A549 (cell line): ENCODE results near the gene STRBP. TPM values are rescaled to one million over a fixed set of nuclear protein-coding genes. Genes with fewer than 3 reads are reported as not detected.
A peak's percentile ranks its signal among the peaks of the same experiment; 100 is the strongest.

Experiments used
- ATAC-seq, 2 experiments: fragments of 200-7000 bp in 1 of 2; fragments of >200 bp in 1 of 2; cut with Nextera tagmentation in 1 of 2; cut with Tn5 transposase in 1 of 2; 3 replicates each; pipeline versions ENCODE4 v1.8.0 to v1.9.1; 2018 to 2020; ENCODE audit warnings: mild to moderate bottlenecking in 1 of 2, moderate library complexity in 1 of 2
- CTCF ChIA-PET: fragments of 300-600 bp; sonication (Branson Sonifier 250); formaldehyde crosslinking; extraction: SDS; loops from one replicate; lab custom pipeline; 2021; ENCODE audit warnings: antibody characterized with exemption, inconsistent platforms; lab: Yijun Ruan, JAX
- POLR2A ChIA-PET: fragments of 350-600 bp; formaldehyde crosslinking; extraction: SDS; loops from one replicate; lab custom pipeline; 2021; ENCODE audit warnings: antibody characterized with exemption, inconsistent platforms; lab: Yijun Ruan, JAX
- DNase-seq, 2 experiments: peaks; one replicate each; pipeline versions ENCODE4 v3.0.0 to v3.0.0-alpha.2; 2011 to 2016; ENCODE audit warnings: low read depth in 1 of 2, low spot score in 1 of 2
- FAIRE-seq: peaks from 2 replicates; lab custom pipeline; 2011; peaks lifted over from hg19 to GRCh38; lab: Jason Lieb, UNC
- H3K27ac ChIP-seq, 2 experiments: fragments of >200 bp; sonication (Bioruptor Twin); formaldehyde crosslinking; 3 replicates each; pipeline ENCODE4 v1.5.1; 2016 to 2017
- H3K4me1 ChIP-seq: fragments of >200 bp; sonication (Bioruptor Twin); formaldehyde crosslinking; 3 replicates; pipeline ENCODE4 v1.6.1; 2016
- H3K4me2 ChIP-seq: fragments of >200 bp; sonication (Bioruptor Twin); formaldehyde crosslinking; 3 replicates; pipeline ENCODE4 v1.6.1; 2016
- H3K4me3 ChIP-seq: fragments of >200 bp; sonication (Bioruptor Twin); formaldehyde crosslinking; 3 replicates; pipeline ENCODE4 v1.5.1; 2016
- H3K9me3 ChIP-seq: fragments of >200 bp; sonication (Bioruptor Twin); formaldehyde crosslinking; 3 replicates; pipeline ENCODE4 v1.6.1; 2016
- CEBPB ChIP-seq, 2 experiments: fragments of >200 bp in 1 of 2; sonication (Bioruptor Twin) in 1 of 2; formaldehyde crosslinking in 1 of 2; IDR thresholded peaks; 2 replicates each; pipeline ENCODE4 v1.6.1; 2012 to 2016
- CTCF ChIP-seq: fragments of >200 bp; sonication (Bioruptor Twin); formaldehyde crosslinking; IDR thresholded peaks from 3 replicates; pipeline ENCODE4 v1.5.1; 2016
- E2F6 ChIP-seq: IDR thresholded peaks from 2 replicates; pipeline ENCODE4 v1.6.1; 2012; ENCODE audit warnings: low read depth, borderline replicate concordance
- EHF ChIP-seq: fragments of 250-450 bp; sonication (Bioruptor Pico); IDR thresholded peaks from 2 replicates; pipeline ENCODE4 v1.5.0; 2020; ENCODE audit warnings: mild to moderate bottlenecking
- EHMT2 ChIP-seq: fragments of 200-600 bp; sonication (generic); IDR thresholded peaks from 2 replicates; pipeline ENCODE4 v1.6.1; 2016; ENCODE audit warnings: antibody characterized with exemption, low read depth, mild to moderate bottlenecking, moderate library complexity
- FOSB ChIP-seq: fragments of 250-450 bp; sonication (Bioruptor Pico); IDR thresholded peaks from 2 replicates; pipeline ENCODE4 v1.5.0; 2020; ENCODE audit warnings: mild to moderate bottlenecking, moderate library complexity
- FOSL2 ChIP-seq, 2 experiments: fragments of 450-650 bp in 1 of 2; fragments of >200 bp in 1 of 2; sonication (Bioruptor Twin) in 1 of 2; formaldehyde crosslinking; IDR thresholded peaks; 2 replicates each; pipeline versions ENCODE4 v1.5.0 to v1.6.1; 2016 to 2020; ENCODE audit warnings: mild to moderate bottlenecking in 1 of 2, moderate library complexity in 1 of 2
- GATA3 ChIP-seq: IDR thresholded peaks from 2 replicates; pipeline ENCODE4 v1.6.1; 2012; ENCODE audit warnings: borderline replicate concordance
- HEYL ChIP-seq: fragments of 250-450 bp; sonication (Bioruptor Pico); IDR thresholded peaks from 2 replicates; pipeline ENCODE4 v1.8.0; 2021; ENCODE audit warnings: mild to moderate bottlenecking, moderate library complexity
- HOXB13 ChIP-seq: fragments of 250-450 bp; sonication (Bioruptor Pico); IDR thresholded peaks from 2 replicates; pipeline ENCODE4 v1.5.0; 2020; ENCODE audit warnings: low read depth, mild to moderate bottlenecking, moderate library complexity
- JUNB ChIP-seq: fragments of >200 bp; sonication (Bioruptor Twin); formaldehyde crosslinking; IDR thresholded peaks from 2 replicates; pipeline ENCODE4 v1.6.1; 2016
- MAX ChIP-seq: IDR thresholded peaks from 2 replicates; pipeline ENCODE4 v1.6.1; 2012
- MAZ ChIP-seq: fragments of 150-350 bp; IDR thresholded peaks from 2 replicates; pipeline ENCODE4 v1.6.1; 2014; ENCODE audit warnings: antibody characterized with exemption, low read depth, low read length, borderline replicate concordance
- NFE2L2 ChIP-seq: fragments of 150-350 bp; conservative IDR thresholded peaks from 2 replicates; pipeline ENCODE4 v1.6.1; 2014; ENCODE audit warnings: low read length
- NR3C1 ChIP-seq: fragments of >200 bp; sonication (Bioruptor Twin); formaldehyde crosslinking; IDR thresholded peaks from 3 replicates; pipeline ENCODE4 v1.6.1; 2017
- PBX3 ChIP-seq: IDR thresholded peaks from 2 replicates; pipeline ENCODE4 v1.6.1; 2012
- PHF8 ChIP-seq: fragments of 200-600 bp; sonication (generic); IDR thresholded peaks from 2 replicates; pipeline ENCODE4 v1.6.1; 2016; ENCODE audit warnings: low read depth, mild to moderate bottlenecking, antibody characterized with exemption, moderate library complexity, borderline replicate concordance
- POLR2A ChIP-seq: IDR thresholded peaks from 2 replicates; pipeline ENCODE4 v1.6.1; 2012; ENCODE audit warnings: mild to moderate bottlenecking, low read length
- RAD21 ChIP-seq, 2 experiments: fragments of >200 bp in 1 of 2; sonication (Bioruptor Twin) in 1 of 2; formaldehyde crosslinking in 1 of 2; IDR thresholded peaks in 1 of 2; conservative IDR thresholded peaks in 1 of 2; 2 replicates in 1 of 2; 3 replicates in 1 of 2; pipeline ENCODE4 v1.6.1; 2012 to 2018; ENCODE audit warnings: inconsistent platforms in 1 of 2
- RARB ChIP-seq: fragments of 250-450 bp; sonication (Bioruptor Pico); IDR thresholded peaks from 2 replicates; pipeline ENCODE4 v1.8.0; 2021; ENCODE audit warnings: mild to moderate bottlenecking, moderate library complexity
- RFX5 ChIP-seq: fragments of 450-650 bp; IDR thresholded peaks from 2 replicates; pipeline ENCODE4 v1.7.1; 2014; ENCODE audit warnings: antibody characterized with exemption, mild to moderate bottlenecking, moderate library complexity
- SMC3 ChIP-seq: fragments of >200 bp; sonication (Bioruptor Twin); formaldehyde crosslinking; IDR thresholded peaks from 3 replicates; pipeline ENCODE4 v1.6.1; 2018; ENCODE audit warnings: inconsistent platforms
- TFCP2L1 ChIP-seq: fragments of 250-450 bp; sonication (Bioruptor Pico); IDR thresholded peaks from 2 replicates; pipeline ENCODE4 v1.5.0; 2021; ENCODE audit warnings: mild to moderate bottlenecking
- TP53 ChIP-seq: fragments of 250-450 bp; sonication (Bioruptor Pico); IDR thresholded peaks from 2 replicates; pipeline ENCODE4 v1.5.0; 2021; ENCODE audit warnings: mild to moderate bottlenecking, moderate library complexity
- USF2 ChIP-seq: fragments of 450-650 bp; IDR thresholded peaks from 2 replicates; pipeline ENCODE4 v1.6.1; 2014; ENCODE audit warnings: antibody characterized with exemption
- ZC3H11A ChIP-seq: fragments of 450-650 bp; IDR thresholded peaks from 2 replicates; pipeline ENCODE4 v1.6.1; 2014; ENCODE audit warnings: antibody characterized with exemption, mild to moderate bottlenecking
- ZFP36 ChIP-seq: fragments of 450-650 bp; IDR thresholded peaks from 2 replicates; pipeline ENCODE4 v1.6.1; 2014; ENCODE audit warnings: borderline replicate concordance; ENCODE audit not compliant: partially characterized antibody
- WGBS: methylation state at CpG from one replicate; pipeline ENCODE4 v1.1.6; 2017; ENCODE audit errors: missing lambda C conversion rate; 5-methylcytosine and 5-hydroxymethylcytosine counted together
- polyA plus RNA-seq, 4 experiments: library from polyadenylated mRNA; depleted of rRNA in 3 of 4; stranded (reverse); fragments of >200 nt; fragmentation: RNase III in 1 of 4; extraction: RNeasy Plus Mini Kit Qiagen cat#74134 plus additional on column Dnase treatment in 1 of 4; gene quantifications; 2 replicates in 3 of 4; 3 replicates in 1 of 4; pipeline ENCODE4 v1.2.3, GENCODE V29; 2011 to 2017

STRBP gene
- polyA plus RNA-seq, 2 of the 4 experiments (the other 2 are of a cell fraction): 20.4 to 34.0 TPM

GRCh38 chr9:123112015-123112975, 156.1 kb downstream of the STRBP start:
- POLR2A ChIA-PET: interaction anchor here (0.6 kb wide), 1 partner anchor 8 kb away, joined by 3 read pairs; no protein-coding TSS in a partner anchor
- WGBS: 91% methylated on average over 42 of the region's 43 CpGs
- no peak overlapping the region for H3K4me3 ChIP-seq
- FAIRE-seq (no peak), DNase-seq (no peak), ATAC-seq (peak in 1 of 2 experiments; percentile 17; a peak in 3 of 6 replicates)
- CTCF ChIA-PET: interaction anchor here (0.6 to 1.9 kb wide), 4 partner anchors 19 to 238 kb away, joined by 3 to 8 read pairs (median 4); no protein-coding TSS in a partner anchor
- no peaks in the 10 kb centered on the region for H3K4me1 ChIP-seq
- TF ChIP-seq HEYL (CRISPR knock-in tag) (no peak), RARB (no peak), GATA3 (no peak), E2F6 (no peak), ZFP36 (no peak), TP53 (CRISPR knock-in tag) (no peak), MAZ (no peak), NR3C1 (no peak), ZC3H11A (no peak), FOSB (CRISPR knock-in tag) (no peak), EHF (no peak), PHF8 (no peak), POLR2A (no peak), CTCF (no peak), TFCP2L1 (CRISPR knock-in tag) (no peak), EHMT2 (no peak), RFX5 (no peak), FOSL2 (IDR thresholded peaks at IDR 0.05) (no peak), FOSL2 (CRISPR knock-in tag; IDR thresholded peaks at IDR 0.05) (no peak), USF2 (no peak), MAX (no peak)
- no peaks in the 10 kb centered on the region for H3K9me3 ChIP-seq
- H3K4me2 ChIP-seq: no peak overlapping the region
- H3K27ac ChIP-seq: no peak overlapping the region

- no peak overlapping the region for H3K4me2 ChIP-seq
- no peaks in the 10 kb centered on the region for H3K4me1 ChIP-seq
- no peaks in the 10 kb centered on the region for H3K9me3 ChIP-seq
- DNase-seq (no peak), FAIRE-seq (no peak), ATAC-seq (no peak; a peak in 1 of 6 replicates)
- CTCF ChIA-PET: interaction anchor here (0.6 to 1.9 kb wide), 4 partner anchors 20 to 239 kb away, joined by 3 to 8 read pairs (median 4); no protein-coding TSS in a partner anchor
- POLR2A ChIA-PET: interaction anchor here (0.6 kb wide), 1 partner anchor 8 kb away, joined by 3 read pairs; no protein-coding TSS in a partner anchor
- H3K4me3 ChIP-seq: no peak overlapping the region
- 86% methylated on average over 8 of the region's 8 CpGs for WGBS
- H3K27ac ChIP-seq: no peak overlapping the region
- TF ChIP-seq TP53 (CRISPR knock-in tag) (no peak), RARB (no peak), MAX (no peak), ZFP36 (no peak), CEBPB (IDR thresholded peaks at IDR 0.05) (no peak), GATA3 (no peak), RFX5 (no peak), RAD21 (conservative IDR thresholded peaks at IDR 0.05 in 1 of 2, IDR thresholded peaks at IDR 0.05 in 1 of 2) (no peak), JUNB (no peak), POLR2A (no peak), HOXB13 (CRISPR knock-in tag) (no peak), SMC3 (no peak), FOSL2 (IDR thresholded peaks at IDR 0.05) (no peak), FOSL2 (CRISPR knock-in tag; IDR thresholded peaks at IDR 0.05) (no peak), NFE2L2 (no peak), CTCF (no peak), PBX3 (no peak)
These were observed 156.9 kb downstream of the STRBP start for GRCh38 chr9:123111427-123112014.
